K562 (cell line): ENCODE results near the gene AP1AR. TPM values are rescaled to one million over a fixed set of nuclear protein-coding genes. Genes with fewer than 3 reads are reported as not detected.

Source experiments
- ARID3A ChIP-seq: IDR thresholded peaks from 2 replicates; pipeline ENCODE4 v1.6.1; 2012; ENCODE audit warnings: low read depth, low read length, improper control_type of control experiment, borderline replicate concordance
- E2F4 ChIP-seq: sonication (generic); formaldehyde crosslinking; IDR thresholded peaks from 2 replicates; pipeline ENCODE4 v1.8.0; 2022; ENCODE audit warnings: mild to moderate bottlenecking, low read depth, missing genetic modification reagents
- ELF1 ChIP-seq: fragments of 200-800 bp; sonication (Bioruptor generic); IDR thresholded peaks from 2 replicates; pipeline ENCODE4 v1.6.1; 2016; ENCODE audit warnings: missing genetic modification characterization, missing compliant biosample characterization
- GTF2B ChIP-seq: IDR thresholded peaks from 2 replicates; pipeline ENCODE4 v1.6.1; 2011; ENCODE audit not compliant: insufficient read length; ENCODE audit errors: extremely low read depth
- HDAC8 ChIP-seq: fragments of 450-650 bp; IDR thresholded peaks from 2 replicates; pipeline ENCODE4 v1.6.1; 2016; ENCODE audit warnings: mild to moderate bottlenecking, missing genetic modification characterization, moderate library complexity, missing compliant biosample characterization
- HMGN3 ChIP-seq: IDR thresholded peaks from 2 replicates; pipeline ENCODE4 v1.6.1; 2011; ENCODE audit warnings: borderline replicate concordance, low read depth, mild to moderate bottlenecking, mixed read lengths, low read length; ENCODE audit not compliant: insufficient read length; ENCODE audit errors: extremely low read depth
- MIER1 ChIP-seq: fragments of 450-650 bp; IDR thresholded peaks from 2 replicates; pipeline ENCODE4 v1.6.1; 2016; ENCODE audit warnings: antibody characterized with exemption, mild to moderate bottlenecking, low read depth
- PHF21A ChIP-seq: fragments of 450-650 bp; IDR thresholded peaks from 2 replicates; pipeline ENCODE4 v1.6.1; 2017; ENCODE audit warnings: low read depth, borderline replicate concordance
- RAD51 ChIP-seq: fragments of 450-650 bp; IDR thresholded peaks from 2 replicates; pipeline ENCODE4 v1.7.1; 2016; ENCODE audit warnings: low read depth, mild to moderate bottlenecking, borderline replicate concordance
- SRSF9 ChIP-seq: fragments of 200-400 bp; formaldehyde crosslinking; IDR thresholded peaks from 2 replicates; pipeline ENCODE4 v1.6.1; 2017; ENCODE audit warnings: low read depth, low read length, borderline replicate concordance
- TARDBP ChIP-seq: fragments of 450-650 bp; IDR thresholded peaks from 2 replicates; pipeline ENCODE4 v1.6.1; 2016
- TEAD1 ChIP-seq, 2 experiments: fragments of 450-650 bp in 1 of 2; sonication (generic) in 1 of 2; formaldehyde crosslinking; IDR thresholded peaks; 2 replicates each; pipeline versions ENCODE4 v1.4.0 to v1.8.0; 2020 to 2022; ENCODE audit warnings: mild to moderate bottlenecking in 2 of 2, missing genetic modification reagents in 1 of 2
- WHSC1 ChIP-seq: IDR thresholded peaks from one replicate; pipeline ENCODE4 v1.6.1; 2012; ENCODE audit warnings: low read length, control low read depth, inconsistent platforms
- ZBTB26 ChIP-seq: fragments of 450-650 bp; formaldehyde crosslinking; IDR thresholded peaks from 2 replicates; pipeline ENCODE4 v1.4.0; 2022; ENCODE audit warnings: missing genetic modification characterization
- ZBTB49 ChIP-seq: sonication (generic); formaldehyde crosslinking; IDR thresholded peaks from 2 replicates; pipeline ENCODE4 v1.8.0; 2022; ENCODE audit warnings: missing genetic modification reagents, mild to moderate bottlenecking, borderline replicate concordance
- ZNF165 ChIP-seq: fragments of 250-450 bp; sonication (Bioruptor Pico); IDR thresholded peaks from 2 replicates; pipeline ENCODE4 v1.4.0; 2020; ENCODE audit warnings: borderline replicate concordance
- ZNF354B ChIP-seq: fragments of 250-450 bp; sonication (Bioruptor Pico); IDR thresholded peaks from 2 replicates; pipeline ENCODE4 v1.4.0; 2020
- ZNF431 ChIP-seq: sonication (generic); formaldehyde crosslinking; IDR thresholded peaks from 2 replicates; pipeline ENCODE4 v1.8.0; 2022; ENCODE audit warnings: mild to moderate bottlenecking, missing genetic modification reagents
- ZNF707 ChIP-seq: fragments of 250-450 bp; sonication (Bioruptor Pico); conservative IDR thresholded peaks from 2 replicates; pipeline ENCODE4 v1.8.0; 2022; ENCODE audit warnings: inconsistent platforms, mild to moderate bottlenecking, moderate library complexity
- ZNF764 ChIP-seq: fragments of 250-450 bp; sonication (Bioruptor Pico); IDR thresholded peaks from 2 replicates; pipeline ENCODE4 v1.4.0; 2020; ENCODE audit warnings: low read depth, mild to moderate bottlenecking, moderate library complexity
- polyA plus RNA-seq, 8 experiments: library from polyadenylated mRNA; depleted of rRNA in 4 of 8; stranded (reverse) in 5 of 8; unstranded in 3 of 8; fragments of >200 nt; fragmentation: Nextera tagmentation in 2 of 8; fragmentation: Illumina TruSeq in 1 of 8; extraction: Ambion mirVana in 2 of 8; extraction: Trizol in 1 of 8; gene quantifications; 2 replicates each; pipeline versions ENCODE4 v1.2.1 to v1.2.3, GENCODE V29; 2011 to 2014; ENCODE audit warnings: inconsistent platforms in 1 of 8, missing spikeins in 1 of 8
- total RNA-seq, 7 experiments: library from RNA; depleted of rRNA in 6 of 7; stranded (reverse); fragments of >200 nt in 6 of 7; fragmentation: Illumina TruSeq in 2 of 7; extraction: Trizol in 2 of 7; gene quantifications; 2 replicates each; pipeline versions ENCODE4 v1.2.1 to v1.2.3, GENCODE V29; 2011 to 2021; ENCODE audit warnings: low replicate concordance in 1 of 7

The AP1AR gene
- total and polyA plus RNA-seq, 9 of the 15 experiments (the other 6 are each of a cell fraction or from before 2014, with no cell fraction given): 2.6 to 20.7 (median 12.2) TPM

- no peak for TF ChIP-seq HMGN3
- TF ChIP-seq WHSC1: no peak
- no peak for TF ChIP-seq ARID3A
- no peak for TF ChIP-seq ZNF165 (CRISPR knock-in tag)
- no peak for TF ChIP-seq HDAC8
- no peak for TF ChIP-seq ZNF354B (CRISPR knock-in tag)
- no peak for TF ChIP-seq ZBTB26 (CRISPR knock-in tag)
- no peak for TF ChIP-seq ZNF707 (CRISPR knock-in tag)
- no peak for TF ChIP-seq SRSF9
- TF ChIP-seq E2F4 (CRISPR knock-in tag): no peak
- TF ChIP-seq MIER1: no peak
- TF ChIP-seq RAD51: no peak
- TF ChIP-seq ZNF764: no peak
- no peak for TF ChIP-seq TEAD1 (CRISPR knock-in tag; IDR thresholded peaks at IDR 0.05)
- TF ChIP-seq ELF1 (tag): peak; percentile 92
- TF ChIP-seq ZNF431 (CRISPR knock-in tag): no peak
- no peak for TF ChIP-seq PHF21A
- TF ChIP-seq GTF2B: no peak
- no peak for TF ChIP-seq ZBTB49 (CRISPR knock-in tag)
- no peak for TF ChIP-seq TARDBP
These were observed 65.6 kb downstream of the AP1AR start, which contains the start of gene ALPK1 (continued) for GRCh38 chr4:112296949-112297880.
